Adipocyte (in vitro differentiated cells): Measurements from ENCODE around the gene PLPPR2.

Source experiments
- DNase-seq: peaks from one replicate; pipeline ENCODE4 v3.0.0-alpha.2; 2015; ENCODE audit warnings: low read depth
- H3K27me3 ChIP-seq: replicated peaks from 2 replicates; pipeline ENCODE4 v1.7.0; 2013; ENCODE audit warnings: mild to moderate bottlenecking, low read length, moderate library complexity; ENCODE audit not compliant: control insufficient read depth, insufficient read depth
- H3K36me3 ChIP-seq: 2 replicates; pipeline ENCODE4 v1.7.0; 2013; ENCODE audit warnings: low read length, mild to moderate bottlenecking, moderate library complexity; ENCODE audit not compliant: control insufficient read depth, insufficient read depth, severe bottlenecking
- H3K4me1 ChIP-seq: 2 replicates; pipeline ENCODE4 v1.7.0; 2013; ENCODE audit warnings: mild to moderate bottlenecking, low read length, moderate library complexity; ENCODE audit not compliant: control insufficient read depth, insufficient read depth
- H3K4me3 ChIP-seq: 2 replicates; pipeline ENCODE4 v1.7.0; 2013; ENCODE audit warnings: mild to moderate bottlenecking, low read length, moderate library complexity
- H3K9ac ChIP-seq: 2 replicates; pipeline ENCODE4 v1.7.0; 2013; ENCODE audit warnings: mild to moderate bottlenecking, low read length, moderate library complexity
- H3K9me3 ChIP-seq: 2 replicates; pipeline ENCODE4 v1.7.0; 2013; ENCODE audit warnings: mild to moderate bottlenecking, low read length, moderate library complexity; ENCODE audit not compliant: control insufficient read depth

The PLPPR2 gene

DNA sequence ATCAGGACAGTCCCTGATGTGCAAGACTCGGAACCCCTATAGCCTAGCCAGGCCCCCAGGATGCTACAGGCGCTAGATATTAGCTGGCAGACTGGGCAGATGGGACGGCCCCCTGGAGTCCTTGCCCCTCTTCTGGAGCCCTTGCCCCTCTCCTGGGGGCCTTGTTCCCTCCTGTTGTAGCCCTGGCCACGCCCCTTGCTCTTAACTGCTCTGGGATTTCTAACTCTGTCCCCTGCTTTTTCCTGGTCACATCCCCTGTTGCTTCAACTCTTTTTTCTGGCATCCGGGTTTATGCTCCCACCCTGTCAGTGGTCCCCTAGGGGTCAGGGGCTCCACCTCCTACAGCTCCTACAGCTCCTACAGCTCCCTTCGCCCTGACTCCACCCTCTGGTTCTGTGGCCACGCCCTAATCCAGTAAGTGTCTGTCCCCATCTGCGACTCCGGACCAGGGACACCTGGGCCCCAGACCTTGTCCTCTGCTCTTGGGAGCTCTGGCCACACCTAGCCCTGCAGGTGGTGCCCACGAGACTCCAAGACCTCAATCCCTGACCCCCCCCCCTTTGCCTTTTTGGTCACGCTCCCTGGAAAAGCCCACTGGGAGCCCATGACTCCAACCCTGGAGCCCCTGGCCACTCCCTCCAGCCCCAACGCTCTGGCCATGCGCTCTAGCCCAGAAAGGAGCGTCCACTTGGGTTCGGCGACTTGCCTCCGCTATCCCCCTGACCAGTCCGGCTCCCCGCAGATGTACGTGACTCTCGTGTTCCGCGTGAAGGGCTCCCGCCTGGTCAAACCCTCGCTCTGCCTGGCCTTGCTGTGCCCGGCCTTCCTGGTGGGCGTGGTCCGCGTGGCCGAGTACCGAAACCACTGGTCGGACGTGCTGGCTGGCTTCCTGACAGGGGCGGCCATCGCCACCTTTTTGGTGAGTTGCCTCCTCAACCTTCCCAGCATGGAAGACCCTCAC, 6.8 kb downstream of the PLPPR2 start:
- H3K9ac ChIP-seq, result no peak overlapping the region
- DNase-seq, result no peak
- H3K36me3 ChIP-seq, result peaks cover 44% of the 10 kb centered on the region
- H3K4me3 ChIP-seq, result no peak overlapping the region
- H3K4me1 ChIP-seq, result no peaks in the 10 kb centered on the region
- no peaks in the 10 kb centered on the region for H3K27me3 ChIP-seq
- H3K9me3 ChIP-seq, result no peaks in the 10 kb centered on the region

DNA sequence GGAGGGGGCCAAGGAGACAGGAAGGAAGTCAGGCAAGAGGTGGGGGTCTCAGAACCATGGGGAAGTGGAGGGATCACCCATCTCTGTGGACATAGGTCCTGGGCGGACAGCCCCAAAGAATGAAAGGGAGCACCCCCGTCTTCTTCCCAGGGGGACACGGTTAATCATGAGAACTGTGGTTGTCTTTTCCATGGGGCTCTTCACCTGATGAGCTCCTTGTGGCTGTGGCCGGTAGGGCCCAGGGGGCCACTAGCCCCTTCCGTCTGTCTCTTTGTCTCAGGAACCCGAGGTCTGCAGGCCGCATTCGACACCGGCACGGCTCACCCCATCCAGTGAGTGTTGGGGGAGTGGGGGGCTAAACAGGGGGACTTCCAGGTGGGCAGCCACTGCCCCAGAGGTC, 8.6 kb downstream of the PLPPR2 start:
- no peak overlapping the region for H3K9ac ChIP-seq
- no peaks in the 10 kb centered on the region for H3K9me3 ChIP-seq
- H3K4me3 ChIP-seq, result no peak overlapping the region
- no peak for DNase-seq
- H3K27me3 ChIP-seq, result no peaks in the 10 kb centered on the region
- H3K4me1 ChIP-seq, result no peaks in the 10 kb centered on the region
- H3K36me3 ChIP-seq, result peaks cover 42% of the 10 kb centered on the region

DNA sequence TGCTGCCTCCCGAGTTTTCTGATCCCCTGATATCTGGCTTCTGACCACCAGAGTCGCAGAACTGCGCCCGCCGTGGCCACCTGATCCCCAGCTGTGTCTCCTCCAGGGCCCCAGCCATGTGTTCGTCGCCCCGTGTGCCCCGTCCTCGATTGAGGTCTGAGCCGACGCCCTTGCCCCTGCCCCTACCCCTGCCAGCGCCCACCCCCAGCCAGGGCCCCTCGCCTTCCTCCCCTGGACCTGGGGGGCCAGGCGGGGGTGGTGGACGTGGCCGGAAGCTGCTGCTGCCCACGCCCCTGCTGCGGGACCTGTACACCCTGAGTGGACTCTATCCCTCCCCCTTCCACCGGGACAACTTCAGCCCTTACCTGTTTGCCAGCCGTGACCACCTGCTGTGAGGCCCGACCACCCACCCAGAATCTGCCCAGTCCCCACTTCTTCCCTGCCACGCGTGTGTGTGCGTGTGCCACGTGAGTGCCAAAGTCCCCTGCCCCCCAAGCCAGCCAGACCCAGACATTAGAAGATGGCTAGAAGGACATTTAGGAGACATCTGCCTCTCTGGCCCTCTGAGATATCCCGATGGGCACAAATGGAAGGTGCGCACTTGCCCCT, 9.2 kb downstream of the PLPPR2 start:
- Histone ChIP-seq H3K4me3 (no peak overlapping the region), H3K36me3 (peaks cover 40% of the 10 kb centered on the region), H3K27me3 (no peaks in the 10 kb centered on the region), H3K9me3 (no peaks in the 10 kb centered on the region), H3K4me1 (no peaks in the 10 kb centered on the region), H3K9ac (no peak overlapping the region)
- DNase-seq, result no peak

DNA sequence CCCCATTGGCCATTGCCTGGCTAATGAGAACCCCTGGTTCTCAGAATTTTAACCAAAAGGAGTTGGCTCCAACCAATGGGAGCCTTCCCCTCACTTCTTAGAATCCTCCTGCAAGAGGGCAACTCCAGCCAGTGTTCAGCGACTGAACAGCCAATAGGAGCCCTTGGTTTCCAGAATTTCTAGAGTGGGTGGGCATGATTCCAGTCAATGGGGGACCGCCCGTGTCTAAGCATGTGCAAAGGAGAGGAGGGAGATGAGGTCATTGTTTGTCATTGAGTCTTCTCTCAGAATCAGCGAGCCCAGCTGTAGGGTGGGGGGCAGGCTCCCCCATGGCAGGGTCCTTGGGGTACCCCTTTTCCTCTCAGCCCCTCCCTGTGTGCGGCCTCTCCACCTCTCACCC, 9.7 kb downstream of the PLPPR2 start:
- Histone ChIP-seq H3K4me1 (no peaks in the 10 kb centered on the region), H3K9me3 (no peaks in the 10 kb centered on the region), H3K27me3 (no peaks in the 10 kb centered on the region), H3K36me3 (peaks cover 35% of the 10 kb centered on the region), H3K9ac (no peak overlapping the region), H3K4me3 (no peak overlapping the region)
- DNase-seq, result no peak

DNA sequence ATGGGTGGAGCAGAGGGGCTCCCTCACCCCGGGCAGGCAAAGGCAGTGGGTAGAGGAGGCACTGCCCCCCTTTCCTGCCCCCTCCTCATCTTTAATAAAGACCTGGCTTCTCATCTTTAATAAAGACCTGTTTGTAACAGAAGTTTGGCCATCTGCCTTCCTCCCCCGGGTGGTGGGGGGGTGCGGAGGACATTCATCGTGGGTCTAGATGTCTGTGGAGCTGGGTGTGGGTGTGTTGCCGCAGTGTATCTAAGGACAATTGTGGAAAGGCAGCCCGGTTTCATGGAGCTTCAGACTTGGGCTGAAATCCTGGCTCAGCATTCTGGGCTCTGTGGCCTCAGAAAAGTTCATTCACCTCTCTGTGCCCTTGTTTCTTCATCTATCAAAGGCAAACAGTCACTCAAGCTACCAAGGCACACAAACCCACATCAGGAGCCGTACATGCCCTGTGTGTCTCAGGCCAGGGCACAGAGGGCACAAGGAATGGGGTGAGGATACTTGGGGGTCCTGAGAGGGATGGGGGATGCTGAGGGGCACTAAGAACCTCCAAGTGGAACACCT, 10.4 kb downstream of the PLPPR2 start:
- H3K36me3 ChIP-seq, result peaks cover 34% of the 10 kb centered on the region
- H3K9ac ChIP-seq, result no peak overlapping the region
- H3K27me3 ChIP-seq, result no peaks in the 10 kb centered on the region
- no peak overlapping the region for H3K4me3 ChIP-seq
- H3K4me1 ChIP-seq, result no peaks in the 10 kb centered on the region
- DNase-seq, result no peak
- no peaks in the 10 kb centered on the region for H3K9me3 ChIP-seq

DNA sequence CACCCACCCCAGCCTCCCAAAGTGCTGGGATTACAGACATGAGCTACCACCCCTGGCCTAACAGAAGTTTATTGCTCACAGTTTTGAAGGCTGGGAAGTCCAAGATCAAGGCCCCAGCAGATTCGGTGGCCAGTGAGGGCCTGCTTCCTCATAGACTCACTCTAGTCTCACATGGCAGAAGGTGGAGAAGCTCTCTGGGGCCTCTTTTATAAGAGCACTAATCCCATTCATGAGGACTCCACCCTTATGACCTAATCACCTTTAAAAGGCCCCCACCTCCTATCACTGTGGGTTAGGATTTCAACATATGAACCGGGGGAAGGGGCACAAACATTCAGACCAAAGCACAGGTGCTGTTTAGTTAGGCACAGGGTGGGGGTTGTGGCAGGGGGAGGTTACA, 12.3 kb downstream of the PLPPR2 start:
- H3K36me3 ChIP-seq, result peaks cover 23% of the 10 kb centered on the region

DNA sequence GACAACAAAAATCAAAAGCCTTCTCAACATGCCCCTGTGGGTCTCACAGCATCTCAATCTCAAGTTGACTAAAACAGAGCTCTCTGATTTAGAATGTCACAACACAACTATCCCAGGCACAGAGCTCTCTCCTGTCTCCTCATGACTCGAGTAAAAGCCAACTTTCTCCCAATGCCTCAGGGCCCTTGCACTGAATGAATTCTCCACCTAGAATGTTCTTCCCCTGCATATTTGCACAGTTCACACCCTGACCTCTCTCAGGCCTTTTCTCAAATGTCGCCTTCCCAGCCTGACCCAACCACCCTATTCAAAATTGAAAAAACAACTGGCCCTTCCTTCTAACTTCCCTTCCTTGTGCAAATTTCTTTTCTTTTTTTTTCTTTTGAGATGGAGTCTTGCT, 15.5 kb downstream of the PLPPR2 start:
- Histone ChIP-seq H3K27me3 (no peaks in the 10 kb centered on the region), H3K36me3 (peaks cover 9% of the 10 kb centered on the region), H3K4me1 (peaks cover 10% of the 10 kb centered on the region), H3K9me3 (no peaks in the 10 kb centered on the region), H3K4me3 (no peak overlapping the region), H3K9ac (no peak overlapping the region)
- DNase-seq, result no peak

More for the DNA sequence above, 12.3 kb downstream of the PLPPR2 start:
- Histone ChIP-seq H3K27me3 (no peaks in the 10 kb centered on the region), H3K9ac (no peak overlapping the region), H3K4me3 (no peak overlapping the region), H3K4me1 (no peaks in the 10 kb centered on the region), H3K9me3 (no peaks in the 10 kb centered on the region)
- no peak for DNase-seq

DNA sequence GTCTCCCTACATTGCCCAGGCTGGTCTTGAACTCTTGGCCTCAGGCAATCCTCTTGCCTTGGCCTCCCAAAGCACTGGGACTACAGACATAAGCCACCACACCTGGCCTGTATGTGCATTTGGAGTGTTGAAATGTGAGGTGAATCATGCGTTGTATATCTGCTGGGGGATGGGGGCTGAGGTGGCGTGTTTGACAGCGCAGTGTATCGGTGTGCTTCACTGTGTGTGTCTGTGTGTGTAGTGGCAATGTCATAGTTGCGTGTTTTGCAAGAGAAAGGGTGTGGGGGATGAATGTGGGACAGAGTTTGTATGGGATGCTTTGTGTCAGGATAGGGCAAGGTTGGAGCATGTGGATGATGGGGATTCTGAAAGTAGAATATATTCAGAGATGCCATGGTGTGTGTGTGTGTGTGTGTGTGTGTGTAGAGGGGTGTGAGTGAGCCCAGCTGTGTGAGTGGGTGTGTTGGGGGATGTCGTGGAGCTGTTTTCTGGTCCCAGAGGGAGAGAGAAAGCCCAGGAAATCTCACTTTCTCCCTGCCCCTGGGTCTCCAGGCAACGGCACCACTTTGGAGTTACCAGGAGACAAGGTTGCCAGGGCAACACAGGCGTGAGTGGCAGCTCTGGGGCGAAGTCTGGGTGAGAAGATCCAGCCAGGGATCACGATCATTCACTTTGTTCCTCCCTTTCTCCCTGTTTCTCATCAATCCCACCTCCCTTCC, 18.1 kb downstream of the PLPPR2 start:
- no peak overlapping the region for H3K4me3 ChIP-seq
- no peak overlapping the region for H3K9ac ChIP-seq
- H3K36me3 ChIP-seq, result no peaks in the 10 kb centered on the region
- no peaks in the 10 kb centered on the region for H3K27me3 ChIP-seq
- H3K9me3 ChIP-seq, result no peaks in the 10 kb centered on the region
- H3K4me1 ChIP-seq, result peaks cover 27% of the 10 kb centered on the region
- no peak for DNase-seq

DNA sequence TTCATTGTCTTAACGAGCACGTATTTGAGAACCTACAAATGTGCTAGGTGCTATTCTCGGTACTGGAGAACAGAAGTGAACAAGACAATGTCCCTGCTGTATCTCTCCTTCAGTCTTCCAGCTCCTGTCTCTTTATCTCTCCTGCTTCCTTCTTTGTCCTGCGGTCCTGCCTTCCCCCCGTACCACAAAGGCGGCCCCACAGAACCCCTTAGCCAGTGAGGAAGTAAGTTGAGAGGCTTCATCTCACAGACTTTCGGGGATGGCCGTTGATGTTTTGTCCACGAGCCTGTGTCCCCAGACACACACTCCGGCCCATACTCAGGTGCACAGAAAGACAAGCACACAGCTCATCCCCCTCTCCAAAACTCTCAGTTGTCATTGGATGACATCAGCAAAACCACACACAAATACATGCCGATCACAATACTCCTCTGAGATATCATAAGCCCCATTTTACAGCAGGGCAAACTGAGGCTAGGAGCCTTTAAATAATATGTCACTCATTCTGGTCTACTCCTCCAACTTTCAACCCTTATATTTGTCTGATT, 18.7 kb downstream of the PLPPR2 start:
- H3K9me3 ChIP-seq, result no peaks in the 10 kb centered on the region
- no peaks in the 10 kb centered on the region for H3K36me3 ChIP-seq
- no peaks in the 10 kb centered on the region for H3K27me3 ChIP-seq
- H3K9ac ChIP-seq, result peak overlapping the region; percentile 91
- H3K4me3 ChIP-seq, result peak overlapping the region; percentile 87
- DNase-seq, result no peak
- H3K4me1 ChIP-seq, result peaks cover 33% of the 10 kb centered on the region

DNA sequence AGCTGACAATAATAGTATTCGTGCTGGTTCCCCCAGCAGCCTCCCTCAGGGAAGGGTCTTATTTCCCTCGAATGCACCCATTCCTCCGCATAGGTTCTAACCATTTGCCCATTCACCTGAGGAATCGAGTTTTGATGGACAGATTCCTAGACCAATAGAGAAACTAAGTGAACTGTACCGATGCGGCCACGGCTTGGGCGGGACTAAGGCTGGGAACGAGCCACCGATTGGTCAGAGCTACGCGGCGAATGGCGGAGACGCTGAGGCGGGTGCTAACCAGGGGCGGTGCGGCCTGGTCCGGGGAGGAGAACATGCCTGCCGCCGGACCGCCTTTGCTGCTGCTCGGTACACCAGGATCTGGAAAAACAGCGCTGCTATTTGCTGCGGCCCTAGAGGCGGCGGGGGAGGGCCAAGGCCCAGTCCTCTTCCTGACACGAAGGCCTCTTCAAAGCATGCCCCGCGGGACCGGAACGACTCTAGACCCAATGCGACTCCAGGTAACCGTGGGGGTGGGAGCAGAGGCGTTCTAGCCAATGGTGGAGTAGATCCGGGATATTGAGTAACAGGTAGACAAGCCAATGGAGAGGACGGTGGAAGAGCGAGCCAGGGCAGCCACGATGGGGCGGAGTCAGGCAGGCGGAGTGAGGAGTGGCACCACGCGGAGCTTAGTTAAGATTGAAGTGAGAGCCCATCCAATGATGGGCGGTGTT, 19.4 kb downstream of the PLPPR2 start, which contains the start of gene SWSAP1:
Gene SWSAP1 (plus strand): TSS at position 234 of the 710 bp plus-strand sequence. CDS start 15 bp downstream, at position 249.
- Histone ChIP-seq H3K4me1 (peaks cover 33% of the 10 kb centered on the region), H3K9ac (peak within 1 kb of the TSS; percentile 91), H3K27me3 (no peaks in the 10 kb centered on the region), H3K4me3 (peak within 1 kb of the TSS; percentile 87), H3K9me3 (no peaks in the 10 kb centered on the region), H3K36me3 (no peaks in the 10 kb centered on the region)
- peak; percentile 99 for DNase-seq
